Central memory CD4-positive, alpha-beta T cell (primary cell): ENCODE measurements around the gene THOP1.
"Not testable (repeated sequence)": the region's sequence is repeated elsewhere in the genome, so short reads cannot be mapped to it uniquely, and the experiment has no call there.

Experiments
- DNase-seq: peaks from one replicate; pipeline ENCODE4 v3.0.0; 2022

THOP1 gene

GRCh38 chr19:2782936-2783780 lies 2.1 kb upstream of the THOP1 start, which contains the start of gene SGTA:
Gene SGTA (minus strand): TSS chr19:2783273. CDS start chr19:2769068, 14,205 bp downstream.
- DNase-seq: peak; percentile 96

- no peak for DNase-seq
Observed at GRCh38 chr19:2783781-2784145, 1.5 kb upstream of the THOP1 start.

- no peak for DNase-seq
Observed at GRCh38 chr19:2787115-2787514, 1.8 kb downstream of the THOP1 start.

GRCh38 chr19:2788237-2788636 lies 2.9 kb downstream of the THOP1 start:
- DNase-seq: no peak

GRCh38 chr19:2790194-2790556 lies 4.9 kb downstream of the THOP1 start:
- no peak for DNase-seq

GRCh38 chr19:2790557-2791271 lies 5.4 kb downstream of the THOP1 start:
- no peak for DNase-seq

GRCh38 chr19:2791440-2791839 lies 6.1 kb downstream of the THOP1 start:
- DNase-seq: no peak

GRCh38 chr19:2791876-2792275 lies 6.6 kb downstream of the THOP1 start:
- no peak for DNase-seq

GRCh38 chr19:2792666-2793065 lies 7.4 kb downstream of the THOP1 start:
- DNase-seq: not testable (repeated sequence)

- no peak for DNase-seq
Observed at GRCh38 chr19:2793126-2793525, 7.8 kb downstream of the THOP1 start.

- DNase-seq: no peak
Observed at GRCh38 chr19:2793577-2793976, 8.3 kb downstream of the THOP1 start.

- DNase-seq: no peak
Observed at GRCh38 chr19:2795827-2796658, 10.7 kb downstream of the THOP1 start.

- DNase-seq: no peak
Observed at GRCh38 chr19:2796659-2797266, 11.5 kb downstream of the THOP1 start.

GRCh38 chr19:2797280-2797679 lies 12.0 kb downstream of the THOP1 start:
- DNase-seq: no peak

- no peak for DNase-seq
Observed at GRCh38 chr19:2798158-2798685, 12.9 kb downstream of the THOP1 start.

- no peak for DNase-seq
Observed at GRCh38 chr19:2798733-2799132, 13.4 kb downstream of the THOP1 start.

GRCh38 chr19:2799273-2800020 lies 14.1 kb downstream of the THOP1 start:
- DNase-seq: no peak

- DNase-seq: no peak
Observed at GRCh38 chr19:2800506-2800905, 15.2 kb downstream of the THOP1 start.

GRCh38 chr19:2802826-2803225 lies 17.5 kb downstream of the THOP1 start:
- DNase-seq: no peak

GRCh38 chr19:2803486-2804155 lies 18.3 kb downstream of the THOP1 start:
- DNase-seq: no peak
